Measurements from ENCODE around the gene LTF.
"Not testable (repeated sequence)": the region's sequence is repeated elsewhere in the genome, so short reads cannot be mapped to it uniquely, and the experiment has no call there.

LTF gene

GRCh38 chr3:46435081-46435726, 29.5 kb downstream of the LTF start:
- no peak for DNase-seq

GRCh38 chr3:46433841-46434240, 30.9 kb downstream of the LTF start:
- DNase-seq, result no peak

GRCh38 chr3:46433118-46433517, 31.6 kb downstream of the LTF start:
- DNase-seq, result not testable (repeated sequence)

GRCh38 chr3:46431905-46432304, 32.8 kb downstream of the LTF start:
- DNase-seq, result not testable (repeated sequence)

GRCh38 chr3:46430879-46431278, 33.8 kb downstream of the LTF start:
- not testable (repeated sequence) for DNase-seq

- no peak for DNase-seq
Measured at GRCh38 chr3:46429671-46430070, 35.0 kb downstream of the LTF start.

GRCh38 chr3:46429250-46429649, 35.5 kb downstream of the LTF start:
- no peak for DNase-seq

GRCh38 chr3:46427916-46428833, 36.5 kb downstream of the LTF start:
- DNase-seq, result no peak

GRCh38 chr3:46427404-46427803, 37.3 kb downstream of the LTF start:
- not testable (repeated sequence) for DNase-seq

GRCh38 chr3:46426476-46426875, 38.2 kb downstream of the LTF start:
- DNase-seq, result not testable (repeated sequence)

GRCh38 chr3:46423588-46423987, 41.1 kb downstream of the LTF start:
- DNase-seq, result no peak

GRCh38 chr3:46422617-46423016, 42.1 kb downstream of the LTF start:
- DNase-seq, result no peak

- no peak for DNase-seq
Measured at GRCh38 chr3:46420931-46421330, 43.8 kb downstream of the LTF start.

GRCh38 chr3:46419816-46420215, 44.9 kb downstream of the LTF start:
- no peak for DNase-seq

- no peak for DNase-seq
Measured at GRCh38 chr3:46417841-46418611, 46.7 kb downstream of the LTF start.

- no peak for DNase-seq
Measured at GRCh38 chr3:46416811-46417510, 47.7 kb downstream of the LTF start.

GRCh38 chr3:46416125-46416810, 48.4 kb downstream of the LTF start:
- DNase-seq, result no peak

- no peak for DNase-seq
Measured at GRCh38 chr3:46414739-46415138, 50.0 kb downstream of the LTF start.

- DNase-seq, result no peak
Measured at GRCh38 chr3:46413951-46414350, 50.8 kb downstream of the LTF start.

- no peak for DNase-seq
Measured at GRCh38 chr3:46412786-46413298, 51.9 kb downstream of the LTF start.

- no peak for DNase-seq
Measured at GRCh38 chr3:46411271-46411670, 53.4 kb downstream of the LTF start.

GRCh38 chr3:46410669-46411068, 54.0 kb downstream of the LTF start:
- no peak for DNase-seq

All from activated CD4-positive, alpha-beta T cell treated with anti-CD3 and anti-CD28 coated beads for 1 hour (primary cell).